HS-27A (cell line): Measurements from ENCODE around the gene XXYLT1.
"Not testable (repeated sequence)": the region's sequence is repeated elsewhere in the genome, so short reads cannot be mapped to it uniquely, and the experiment has no call there.

Experiments used
- DNase-seq: peaks from one replicate; pipeline ENCODE4 v3.0.0-alpha.2; 2012; ENCODE audit warnings: low read depth, missing footprints

Gene XXYLT1

DNA sequence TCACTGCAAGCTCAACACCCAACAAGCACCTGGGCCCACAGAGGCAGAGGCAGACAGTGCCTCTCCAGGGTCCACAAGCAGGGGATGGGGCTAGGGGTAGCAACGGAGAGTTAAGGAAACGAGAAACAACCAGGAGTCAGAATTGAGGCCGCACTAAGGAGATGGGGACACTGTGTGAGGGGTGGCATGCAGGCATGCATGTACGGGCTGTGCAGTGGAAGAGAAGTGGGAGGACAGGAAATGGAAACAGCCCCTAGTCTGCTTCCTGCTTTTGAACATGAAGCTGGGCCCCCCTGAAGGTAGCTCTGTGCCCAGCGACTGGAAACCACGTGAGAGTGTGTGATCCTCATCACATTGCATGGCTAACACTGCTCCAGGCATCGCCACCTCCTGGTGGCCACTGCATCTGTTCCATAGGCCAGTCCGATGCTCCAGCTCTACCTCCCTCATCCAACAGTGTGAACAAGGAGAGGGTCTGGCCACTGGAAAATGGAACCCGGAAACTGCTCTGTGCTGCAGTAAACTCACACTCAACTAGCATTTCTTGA, 44.0 kb downstream of the XXYLT1 start:
- no peak for DNase-seq

DNA sequence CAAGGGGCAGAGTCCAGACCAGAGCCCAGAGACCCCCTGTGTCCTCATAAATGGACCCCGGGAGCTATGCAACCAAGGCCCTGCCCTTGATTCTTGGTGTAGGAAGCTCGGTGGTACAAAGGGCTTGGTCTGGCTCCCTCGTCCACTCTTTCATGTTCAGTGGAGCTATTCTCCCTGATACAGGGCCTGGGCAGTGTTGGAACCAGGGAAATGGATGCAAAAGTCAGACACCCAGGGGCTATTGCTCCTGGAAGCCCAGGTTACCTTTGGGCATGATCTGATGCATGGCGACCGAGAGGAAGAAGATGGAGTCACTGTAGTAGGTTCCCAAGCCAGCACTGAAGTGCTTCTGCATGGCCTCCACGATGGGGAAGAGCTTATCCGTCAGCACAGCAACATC, 44.5 kb downstream of the XXYLT1 start:
- no peak for DNase-seq

DNA sequence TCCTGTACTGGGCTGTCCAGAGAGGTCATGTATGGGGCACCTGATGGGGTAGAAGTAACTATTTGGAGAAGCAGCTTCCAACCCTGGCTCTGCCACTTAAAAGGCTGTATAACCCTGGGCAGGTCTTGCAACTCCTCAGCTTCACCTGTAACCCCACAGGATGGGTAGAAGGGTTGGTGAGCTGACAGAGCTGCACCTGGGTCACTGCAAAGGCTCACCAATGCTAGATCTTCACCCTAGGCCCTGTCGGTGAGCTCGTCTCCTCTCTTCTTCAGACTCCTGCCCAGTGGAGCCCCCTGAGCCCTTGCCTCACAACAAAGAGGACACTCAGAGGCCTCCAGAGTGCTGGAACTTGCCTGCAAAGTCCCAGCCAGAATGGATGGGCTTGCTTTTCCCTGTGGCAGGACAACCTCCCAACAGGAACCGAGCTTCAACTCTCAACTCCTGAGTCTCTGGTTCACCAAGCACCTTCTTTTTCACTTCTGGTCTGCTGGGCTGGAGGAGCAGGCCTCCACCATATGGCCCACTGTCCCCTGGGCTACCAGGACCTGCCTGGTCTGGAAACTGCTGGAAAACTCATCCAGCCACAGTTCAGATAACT, 45.9 kb downstream of the XXYLT1 start:
- DNase-seq: no peak

DNA sequence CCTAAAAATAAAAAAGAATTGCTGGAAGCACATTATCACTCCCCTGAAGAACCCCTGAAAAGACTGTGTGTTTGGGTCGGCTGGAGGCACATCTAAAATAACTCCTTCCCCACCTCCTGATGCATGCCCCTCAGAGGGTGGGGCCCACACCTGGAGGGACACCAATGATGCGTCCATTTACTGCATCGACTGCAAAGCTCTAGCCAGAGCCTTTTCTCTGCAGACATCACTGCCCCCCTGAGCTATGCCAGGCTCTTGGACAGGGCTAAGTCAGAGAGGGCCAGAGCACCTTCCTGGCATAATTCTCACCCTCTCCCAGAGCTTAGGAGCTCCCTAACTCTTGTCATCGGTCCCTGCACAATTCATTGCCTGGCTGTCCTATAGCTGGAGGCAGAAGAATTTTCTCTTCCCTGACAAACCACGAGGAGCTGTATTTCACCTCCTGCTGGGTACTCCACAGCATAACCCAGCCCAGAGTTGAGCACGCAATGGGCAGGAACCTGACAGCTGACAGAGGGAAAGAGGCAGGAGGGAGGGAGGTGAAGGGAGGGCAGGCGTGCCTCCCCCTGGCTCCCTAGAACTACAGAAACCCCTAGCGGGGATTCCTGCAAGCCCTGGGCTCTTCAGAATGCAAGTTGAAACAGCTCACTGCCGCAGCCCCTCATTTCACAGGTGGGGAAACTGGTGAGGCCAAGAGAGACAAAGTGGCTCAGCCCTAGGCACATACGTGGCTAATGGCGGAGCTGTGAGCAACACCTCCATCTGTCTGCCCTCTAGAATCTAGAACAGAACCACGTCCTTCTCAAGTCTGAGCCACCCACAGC, 46.6 kb downstream of the XXYLT1 start:
- DNase-seq: no peak

DNA sequence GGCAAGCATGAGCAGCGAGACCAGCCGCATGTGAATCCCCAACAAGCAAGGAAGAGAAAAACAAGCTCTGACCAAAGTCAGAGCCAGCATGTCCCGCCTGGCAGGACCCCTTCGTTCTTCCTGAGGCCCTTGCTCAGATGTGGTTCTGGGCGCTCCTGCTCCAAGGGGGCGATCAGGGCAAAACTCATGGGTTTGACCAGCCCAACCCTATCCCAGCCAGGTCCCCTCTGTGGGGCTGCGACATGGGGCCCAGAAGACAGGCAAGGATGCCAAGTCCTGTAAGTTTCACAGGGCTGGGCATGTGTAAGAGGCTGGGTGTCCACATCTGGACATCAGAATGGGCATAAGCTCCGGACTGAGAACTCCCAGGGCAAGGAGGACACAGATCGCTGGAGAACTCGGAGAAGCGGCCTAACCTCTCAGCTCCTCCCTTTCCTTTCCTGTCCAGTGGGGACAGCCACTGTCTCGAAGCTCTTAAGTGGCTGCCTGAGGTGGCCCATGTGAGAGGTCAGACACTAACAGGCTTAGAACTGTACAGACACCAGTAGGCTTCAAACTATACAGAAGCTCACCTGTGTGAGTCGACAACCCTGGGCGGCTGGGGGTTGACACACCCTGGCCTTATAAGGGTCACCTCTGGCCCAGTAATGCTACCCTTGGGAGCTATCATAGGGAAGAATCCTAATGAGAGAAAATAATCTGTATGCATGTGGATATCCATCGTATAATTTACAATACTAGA, 48.9 kb downstream of the XXYLT1 start:
- DNase-seq: no peak

DNA sequence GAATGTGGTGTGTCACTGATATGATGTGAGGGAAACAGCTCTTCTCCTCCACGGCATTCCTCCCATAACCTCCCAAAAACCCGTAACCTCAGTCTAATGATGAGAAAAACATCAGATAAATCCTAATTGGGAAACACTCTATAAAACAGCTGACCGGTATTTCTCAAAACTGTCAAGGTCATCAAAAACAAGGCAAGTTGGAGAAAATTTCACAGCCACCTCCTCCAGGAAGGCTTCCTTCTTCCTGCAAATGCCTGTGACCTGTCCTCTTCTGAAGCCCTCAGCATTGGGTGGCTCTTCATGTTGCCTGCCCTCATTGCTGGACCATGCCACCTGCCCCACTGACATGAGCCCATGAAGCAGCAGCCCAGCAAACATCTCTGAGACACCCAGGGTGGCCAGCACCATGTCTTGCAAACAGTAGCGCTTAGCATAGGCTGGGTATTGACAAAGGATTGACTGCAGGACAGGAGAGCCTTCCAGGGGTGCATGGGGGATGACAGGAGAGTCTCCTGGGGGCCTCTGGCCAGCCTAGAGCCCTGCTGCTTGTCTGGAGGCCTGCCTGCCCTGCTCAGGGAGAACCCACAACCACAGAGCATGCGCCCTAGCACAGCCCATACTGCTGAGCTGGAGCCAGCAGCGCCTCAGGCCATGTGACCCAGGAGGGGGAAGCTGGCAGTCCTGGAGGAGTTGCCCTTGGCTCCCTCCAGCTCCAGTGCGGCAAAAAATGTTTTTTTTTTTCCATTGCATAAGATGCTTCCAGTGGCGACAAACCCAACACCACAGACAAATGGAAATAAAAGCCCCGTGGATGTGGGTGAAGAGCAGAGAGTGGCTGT, 49.7 kb downstream of the XXYLT1 start:
- DNase-seq: no peak

DNA sequence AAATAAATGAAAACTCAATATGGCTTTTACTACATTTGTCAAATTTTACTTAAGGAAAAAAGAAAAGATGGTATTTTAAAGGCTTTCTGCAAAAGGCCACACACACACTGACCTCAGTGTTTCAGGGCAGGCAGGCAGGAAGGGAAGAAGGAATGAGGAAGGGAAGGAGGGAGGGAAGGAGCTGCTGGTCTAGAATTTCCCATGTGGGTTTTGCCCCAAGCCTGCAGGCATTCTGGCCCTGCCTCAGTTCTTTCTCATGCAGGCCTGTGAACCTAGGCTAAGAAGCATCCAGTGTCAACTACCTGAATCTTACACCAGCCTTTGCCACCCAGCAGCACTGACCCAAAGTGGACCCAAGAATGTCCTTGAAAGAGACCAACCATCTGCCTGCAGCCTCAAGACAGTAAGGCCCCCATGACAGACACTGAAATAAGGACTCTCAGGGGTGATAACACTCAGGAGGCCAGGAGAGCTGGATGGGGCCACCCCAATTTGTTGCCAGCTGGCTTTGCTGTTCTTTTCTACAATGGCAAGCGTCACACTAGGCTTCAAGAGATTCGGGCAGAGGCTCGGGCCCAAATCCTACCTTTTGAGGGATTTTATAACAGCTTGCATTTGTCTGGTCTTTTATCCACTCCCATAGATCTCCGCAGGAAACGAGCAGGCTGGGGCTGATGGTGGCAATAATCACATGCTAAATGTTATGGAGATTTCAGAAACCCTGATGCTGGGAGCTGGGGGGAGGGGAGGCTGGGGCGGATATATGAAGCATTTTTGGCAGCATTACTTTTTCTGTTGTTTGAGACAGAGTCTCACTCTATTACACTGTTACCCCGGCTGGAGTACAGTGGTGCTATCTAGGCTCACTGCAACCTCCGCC, 51.4 kb downstream of the XXYLT1 start:
- no peak for DNase-seq

DNA sequence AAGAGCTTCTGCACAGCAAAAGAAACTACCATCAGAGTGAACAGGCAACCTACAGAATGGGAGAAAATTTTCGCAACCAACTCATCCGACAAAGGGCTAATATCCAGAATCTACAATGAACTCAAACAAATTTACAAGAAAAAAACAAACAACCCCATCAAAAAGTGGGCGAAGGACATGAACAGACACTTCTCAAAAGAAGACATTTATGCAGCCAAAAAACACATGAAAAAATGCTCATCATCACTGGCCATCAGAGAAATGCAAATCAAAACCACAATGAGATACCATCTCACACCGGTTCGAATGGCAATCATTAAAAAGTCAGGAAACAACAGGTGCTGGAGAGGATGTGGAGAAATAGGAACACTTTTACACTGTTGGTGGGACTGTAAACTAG, 52.6 kb downstream of the XXYLT1 start:
- DNase-seq: not testable (repeated sequence)

DNA sequence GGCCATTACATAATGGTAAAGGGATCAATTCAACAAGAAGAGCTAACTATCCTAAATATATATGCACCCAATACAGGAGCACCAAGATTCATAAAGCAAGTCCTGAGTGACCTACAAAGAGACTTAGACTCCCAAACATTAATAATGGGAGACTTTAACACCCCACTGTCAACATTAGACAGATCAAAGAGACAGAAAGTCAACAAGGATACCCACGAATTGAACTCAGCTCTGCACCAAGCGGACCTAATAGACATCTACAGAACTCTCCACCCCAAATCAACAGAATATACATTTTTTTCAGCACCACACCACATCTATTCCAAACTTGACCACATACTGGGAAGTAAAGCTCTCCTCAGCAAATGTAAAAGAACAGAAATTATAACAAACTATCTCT, 55.4 kb downstream of the XXYLT1 start:
- DNase-seq: not testable (repeated sequence)

DNA sequence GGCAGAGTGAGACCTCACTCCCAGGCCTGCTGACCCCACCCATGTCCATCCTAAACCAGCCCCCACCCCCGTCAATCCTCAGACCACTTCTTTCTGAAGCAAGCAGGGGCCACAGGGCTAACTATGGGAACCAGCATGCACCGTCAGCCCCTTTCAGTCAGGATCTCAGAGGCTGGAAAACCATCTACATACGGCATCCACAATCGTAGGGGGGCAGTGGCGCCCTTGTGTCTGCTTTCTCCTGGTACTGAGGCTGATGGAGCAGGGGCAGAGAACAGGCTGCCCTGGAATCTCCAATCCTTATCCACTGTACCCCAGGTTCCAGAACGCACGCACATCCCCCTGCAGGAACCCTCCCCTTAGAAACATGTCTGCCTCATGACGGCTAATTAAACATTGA, 56.6 kb downstream of the XXYLT1 start:
- DNase-seq: no peak

DNA sequence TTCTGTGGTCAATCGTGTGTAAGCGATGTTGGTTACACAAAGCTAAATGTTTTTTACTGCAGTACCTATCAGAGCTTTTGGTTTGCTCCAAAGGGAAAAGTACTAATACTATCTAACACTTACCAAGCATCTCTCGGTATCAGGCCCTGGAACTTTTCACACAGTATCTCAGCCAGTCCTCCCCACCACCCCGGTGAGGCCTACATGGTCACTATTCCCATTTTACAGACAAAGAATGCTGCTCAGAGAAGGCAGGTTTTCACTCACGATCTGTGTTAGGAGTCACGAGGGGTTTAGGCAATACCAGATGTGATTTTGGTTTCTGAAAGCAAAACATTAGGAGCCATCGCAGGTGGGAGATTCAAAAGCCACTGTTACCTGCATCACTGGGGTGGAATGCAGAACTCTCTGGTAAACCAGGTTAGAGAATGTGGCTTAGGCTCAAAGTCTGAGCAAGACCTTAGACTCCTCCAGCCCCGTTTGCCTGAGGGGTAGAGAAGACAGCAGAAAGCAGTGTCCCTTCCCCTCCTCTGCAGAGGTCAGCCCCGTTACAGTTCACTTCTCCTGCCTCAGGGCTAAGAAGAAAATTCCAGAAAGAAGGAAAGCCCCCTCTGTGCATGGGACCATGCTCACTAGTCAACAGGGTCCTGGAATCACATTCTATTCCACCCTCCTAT, 57.2 kb downstream of the XXYLT1 start:
- no peak for DNase-seq

DNA sequence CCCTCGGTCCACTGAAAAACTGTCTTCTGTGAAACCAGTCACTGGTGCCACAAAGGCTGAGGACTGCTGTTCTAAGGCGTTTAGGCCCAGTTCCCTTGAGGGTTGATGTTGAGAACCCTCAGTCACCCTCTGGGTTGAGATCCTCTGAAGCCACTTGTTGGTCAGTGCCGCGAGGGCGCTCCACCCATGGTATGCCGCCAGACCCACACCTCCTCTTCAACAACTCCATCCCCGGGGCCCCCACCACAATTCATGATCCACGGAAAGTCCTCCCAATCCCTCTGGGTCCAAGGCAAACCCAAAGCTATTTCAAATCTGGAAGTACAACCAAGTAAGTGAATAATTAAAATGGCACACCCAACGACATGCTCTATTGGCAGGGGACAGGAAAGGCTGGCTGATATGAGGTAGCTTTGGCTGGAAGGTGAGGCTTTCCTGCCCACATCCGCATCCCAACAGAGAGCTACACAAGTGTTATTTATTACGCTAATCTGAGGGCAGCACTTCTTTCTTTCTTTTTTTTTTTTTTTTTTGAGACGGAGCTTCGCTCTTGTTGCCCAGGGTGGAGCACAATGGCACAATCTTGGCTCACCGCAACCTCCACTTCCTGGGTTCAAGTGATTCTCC, 58.1 kb downstream of the XXYLT1 start:
- DNase-seq: no peak

DNA sequence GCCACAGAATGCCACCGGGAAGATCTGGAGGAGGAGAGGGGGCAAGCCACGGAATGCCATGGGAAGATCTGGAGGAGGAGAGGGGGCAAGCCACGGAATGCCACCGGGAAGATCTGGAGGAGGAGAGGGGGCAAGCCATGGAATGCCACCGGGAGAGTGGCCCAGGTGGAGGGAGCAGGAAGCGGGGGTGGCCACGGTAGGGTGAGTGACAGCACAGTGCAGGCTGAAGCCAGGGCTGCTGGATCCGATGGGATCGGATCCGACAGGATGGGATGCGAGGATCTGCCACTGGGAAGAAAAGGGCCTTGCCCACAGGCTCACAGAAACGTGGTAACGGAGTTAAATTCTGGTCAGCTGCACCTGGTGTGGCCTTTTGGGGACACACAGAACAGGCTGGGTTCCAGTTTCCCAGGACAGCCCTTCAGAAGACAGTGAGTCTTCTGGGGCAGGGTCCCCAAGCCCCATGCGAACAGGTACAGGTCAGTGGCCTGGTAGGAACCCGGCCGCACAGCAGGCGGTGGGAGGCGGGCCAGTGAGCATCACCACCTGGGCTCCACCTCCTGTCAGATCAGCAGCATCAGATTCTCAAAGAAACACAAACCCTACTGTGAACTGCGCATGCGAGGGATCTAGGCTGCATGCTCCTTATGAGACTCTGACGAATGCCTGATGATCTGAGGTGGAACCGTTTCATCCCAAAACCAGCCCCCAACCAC, 58.8 kb downstream of the XXYLT1 start:
- DNase-seq: no peak

DNA sequence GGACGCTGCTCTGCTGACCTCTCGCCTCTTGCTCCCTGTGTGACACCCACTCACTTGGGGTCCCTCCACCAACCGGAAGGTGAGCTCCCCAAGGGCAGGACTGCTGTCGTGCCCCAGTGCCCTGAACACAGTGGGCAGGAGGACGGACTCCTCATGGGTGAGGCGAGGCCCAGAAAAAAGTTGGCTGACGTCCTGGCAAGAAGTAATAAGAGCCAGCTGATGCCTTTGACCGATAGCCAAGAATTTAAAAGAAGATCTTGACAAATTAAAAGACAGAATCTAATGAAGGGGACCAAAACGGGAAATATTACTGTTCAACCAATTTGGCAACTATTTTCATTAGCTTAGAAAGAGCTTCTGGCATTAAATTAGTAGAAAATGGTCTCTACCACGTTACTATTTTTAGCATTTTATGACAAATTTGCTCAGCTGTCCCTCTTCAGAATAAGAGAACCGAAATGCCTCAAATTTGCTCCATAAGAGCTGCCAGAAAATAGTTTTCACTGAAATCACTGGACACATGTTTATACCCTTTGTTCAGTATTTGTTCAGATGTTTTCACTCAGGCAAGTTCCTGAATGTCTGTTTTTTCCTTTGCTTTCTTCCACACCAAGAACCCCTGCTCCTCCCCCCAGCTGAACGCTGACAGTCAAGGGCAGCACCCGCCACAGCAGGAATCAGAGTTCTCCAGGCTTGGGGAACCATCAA, 60.5 kb downstream of the XXYLT1 start:
- no peak for DNase-seq

DNA sequence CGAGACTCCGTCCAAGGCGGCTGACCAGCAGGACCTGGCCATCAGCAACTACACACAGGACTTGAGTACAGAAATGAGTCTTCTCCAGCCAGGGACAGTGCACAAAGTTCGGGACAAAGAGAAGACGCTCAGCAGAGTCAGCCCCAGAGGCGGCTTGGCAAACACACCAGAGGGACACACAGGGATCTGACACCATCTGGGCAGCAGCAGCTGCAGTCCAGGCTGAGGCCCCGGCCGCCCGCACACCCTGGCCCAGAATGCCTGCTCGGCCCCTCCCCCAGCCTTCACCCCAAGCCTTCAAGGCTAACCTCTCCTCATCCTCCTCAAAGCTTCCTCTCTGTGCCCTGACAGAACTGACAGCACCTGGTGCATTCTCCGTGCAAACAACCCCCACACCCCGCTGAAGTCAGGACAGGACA, 61.1 kb downstream of the XXYLT1 start:
- DNase-seq: no peak

DNA sequence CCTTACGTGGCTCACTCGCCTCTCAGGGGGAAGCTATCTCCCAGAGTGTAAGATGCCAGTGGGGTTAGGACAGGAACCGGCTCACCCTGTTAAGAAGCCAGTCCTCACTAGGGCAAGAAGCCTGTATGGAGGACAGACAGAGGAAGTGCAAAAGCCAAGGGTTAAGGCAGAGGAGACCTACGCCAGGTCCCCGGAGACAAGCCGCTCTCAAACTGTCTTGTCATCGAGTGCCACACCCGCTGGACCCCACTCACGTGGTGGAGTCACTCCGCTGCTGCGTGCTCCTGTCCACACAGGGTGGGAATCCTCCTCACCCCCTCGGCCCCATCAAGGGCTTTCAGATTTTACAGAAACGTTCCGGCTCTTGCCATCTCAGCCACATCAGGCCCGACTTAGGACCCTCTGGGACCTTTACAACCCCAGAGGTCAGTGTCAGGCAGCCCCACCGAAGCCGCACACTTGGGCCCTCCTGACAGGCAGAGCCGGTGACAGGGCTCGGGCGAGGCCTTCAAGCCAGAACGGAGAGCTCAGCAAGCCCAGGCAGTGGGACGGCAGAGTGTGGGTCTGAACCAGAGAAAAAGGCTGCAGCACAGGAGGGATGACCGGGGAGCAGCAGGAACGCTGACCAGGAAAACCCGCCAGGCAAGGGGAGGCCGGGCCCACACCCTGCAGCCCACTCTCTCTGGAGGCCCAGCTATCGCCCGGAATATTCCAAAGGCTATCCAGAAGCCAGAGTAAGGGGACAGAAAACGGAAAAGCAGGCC, 61.7 kb downstream of the XXYLT1 start:
- DNase-seq: no peak

DNA sequence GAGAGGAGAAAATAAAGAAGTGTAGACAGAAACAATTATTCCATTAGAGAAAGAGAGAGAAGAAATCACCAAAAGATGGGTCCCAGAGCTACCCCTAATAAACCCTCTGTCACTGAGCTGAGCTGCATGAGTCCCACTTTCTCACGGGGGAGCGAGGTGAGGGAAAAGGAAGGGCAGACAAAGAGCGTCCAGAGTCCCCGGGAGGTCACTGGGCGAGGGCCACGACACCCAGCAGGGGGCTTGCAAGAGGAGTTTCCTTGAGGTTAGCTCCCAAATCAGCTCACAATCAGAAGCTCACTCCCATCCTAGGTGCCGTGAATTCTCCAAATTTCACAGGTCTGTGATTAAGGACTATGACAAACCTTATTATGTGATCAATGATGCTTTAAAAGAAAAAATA, 62.3 kb downstream of the XXYLT1 start:
- no peak for DNase-seq

DNA sequence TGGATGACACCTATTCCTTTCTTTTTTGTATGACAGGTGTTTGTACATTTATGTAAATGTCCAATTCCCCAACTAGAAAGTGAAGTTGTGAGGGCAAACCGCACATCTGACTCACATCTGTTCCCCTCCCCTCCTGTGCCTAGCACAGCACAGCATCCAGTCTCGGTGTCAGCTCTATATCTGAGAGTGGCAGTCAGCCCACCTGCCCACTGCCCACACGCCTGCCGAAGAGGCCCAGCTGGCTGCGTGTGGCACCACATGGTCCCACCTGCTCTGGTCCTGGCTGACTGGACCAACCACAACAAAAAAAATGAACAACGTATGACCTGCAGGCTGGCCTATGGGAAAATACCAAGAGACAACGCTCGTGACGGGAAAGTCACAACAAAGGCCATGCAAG, 62.8 kb downstream of the XXYLT1 start:
- no peak for DNase-seq
